LNCaP clone FGC (cell line): ENCODE results near the gene C11orf97.
A peak's percentile ranks its signal among the peaks of the same experiment; 100 is the strongest.

ENCODE experiments used
- DNase-seq: peaks from one replicate; pipeline ENCODE4 v3.0.0-alpha.2; 2011; ENCODE audit warnings: low read depth
- H3K4me3 ChIP-seq: 2 replicates; pipeline ENCODE4 v1.5.1; 2011; ENCODE audit warnings: mild to moderate bottlenecking, low read depth, low read length, control low read depth
- TF ChIP-seq, protein P1 (sequence below): IDR thresholded peaks from 2 replicates; pipeline ENCODE4 v1.5.1; 2012; ENCODE audit warnings: mild to moderate bottlenecking; ENCODE audit not compliant: control insufficient read depth, insufficient read depth; ENCODE audit errors: extremely low read depth

The C11orf97 gene

DNA sequence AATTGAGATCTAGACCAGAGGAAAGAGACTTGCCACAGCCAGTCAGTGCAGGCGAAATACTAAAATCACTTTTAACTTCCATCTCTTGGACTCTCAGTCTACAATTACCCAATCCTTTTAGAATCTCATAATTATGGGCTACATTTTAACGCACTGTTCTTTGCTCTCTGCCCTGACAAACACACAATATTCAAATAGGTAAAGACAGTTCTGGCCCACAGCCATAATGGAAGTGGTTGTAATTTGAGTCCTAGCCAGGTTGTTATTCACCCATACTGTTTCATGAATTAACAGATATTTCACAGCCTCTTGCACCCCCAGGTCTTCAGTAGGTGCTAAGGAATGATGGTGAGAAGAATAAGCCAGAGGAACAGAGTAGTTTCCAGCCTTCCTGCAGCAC lies 830 bp downstream of the C11orf97 start:
- no peak for DNase-seq
- no peak overlapping the region for H3K4me3 ChIP-seq
- TF ChIP-seq, protein P1, sequence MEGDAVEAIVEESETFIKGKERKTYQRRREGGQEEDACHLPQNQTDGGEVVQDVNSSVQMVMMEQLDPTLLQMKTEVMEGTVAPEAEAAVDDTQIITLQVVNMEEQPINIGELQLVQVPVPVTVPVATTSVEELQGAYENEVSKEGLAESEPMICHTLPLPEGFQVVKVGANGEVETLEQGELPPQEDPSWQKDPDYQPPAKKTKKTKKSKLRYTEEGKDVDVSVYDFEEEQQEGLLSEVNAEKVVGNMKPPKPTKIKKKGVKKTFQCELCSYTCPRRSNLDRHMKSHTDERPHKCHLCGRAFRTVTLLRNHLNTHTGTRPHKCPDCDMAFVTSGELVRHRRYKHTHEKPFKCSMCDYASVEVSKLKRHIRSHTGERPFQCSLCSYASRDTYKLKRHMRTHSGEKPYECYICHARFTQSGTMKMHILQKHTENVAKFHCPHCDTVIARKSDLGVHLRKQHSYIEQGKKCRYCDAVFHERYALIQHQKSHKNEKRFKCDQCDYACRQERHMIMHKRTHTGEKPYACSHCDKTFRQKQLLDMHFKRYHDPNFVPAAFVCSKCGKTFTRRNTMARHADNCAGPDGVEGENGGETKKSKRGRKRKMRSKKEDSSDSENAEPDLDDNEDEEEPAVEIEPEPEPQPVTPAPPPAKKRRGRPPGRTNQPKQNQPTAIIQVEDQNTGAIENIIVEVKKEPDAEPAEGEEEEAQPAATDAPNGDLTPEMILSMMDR: no peak

GRCh38 chr11:94515398-94515797 lies 3.1 kb downstream of the C11orf97 start:
- TF ChIP-seq, protein P1: no peak
- no peak for DNase-seq

DNA sequence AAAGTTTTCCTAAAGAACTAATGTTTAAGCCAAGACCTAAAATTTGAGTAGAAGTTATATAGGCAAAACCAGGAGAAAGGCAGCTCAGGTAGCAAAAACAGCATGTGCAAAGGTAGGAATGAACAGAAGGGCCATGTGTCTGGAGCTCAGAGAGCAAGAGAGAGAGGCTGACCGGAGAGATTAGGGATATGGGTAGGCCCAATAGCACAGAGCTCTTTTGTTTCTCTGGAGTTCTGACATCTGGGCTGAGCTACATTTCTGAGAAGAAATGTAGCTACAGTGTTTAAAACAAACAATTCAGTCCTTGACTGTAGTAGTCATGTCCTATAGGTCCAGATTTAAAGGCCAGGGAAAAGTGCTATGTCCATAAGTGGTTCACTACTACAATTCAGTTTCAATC lies 4.5 kb downstream of the C11orf97 start:
- no peak for DNase-seq
- no peak overlapping the region for H3K4me3 ChIP-seq
- TF ChIP-seq, protein P1: no peak

More at GRCh38 chr11:94515398-94515797, 3.1 kb downstream of the C11orf97 start:
- no peak overlapping the region for H3K4me3 ChIP-seq

- TF ChIP-seq, protein P1: no peak
- H3K4me3 ChIP-seq: no peak overlapping the region
- DNase-seq: no peak
These were observed 6.0 kb downstream of the C11orf97 start for GRCh38 chr11:94518300-94518699.

GRCh38 chr11:94519478-94520084 lies 7.3 kb downstream of the C11orf97 start:
- DNase-seq: no peak
- H3K4me3 ChIP-seq: no peak overlapping the region
- TF ChIP-seq, protein P1: peak; percentile 52

- H3K4me3 ChIP-seq: no peak overlapping the region
- TF ChIP-seq, protein P1: peak; percentile 48
- no peak for DNase-seq
These were observed 9.4 kb downstream of the C11orf97 start for GRCh38 chr11:94521684-94522083.

GRCh38 chr11:94524341-94524740 lies 12.1 kb downstream of the C11orf97 start:
- DNase-seq: no peak
- TF ChIP-seq, protein P1: no peak
- H3K4me3 ChIP-seq: no peak overlapping the region
